Suprapubic skin (tissue), 4 donors: ENCODE measurements around the gene TMEM205. TPM values are rescaled to one million over a fixed set of nuclear protein-coding genes. Genes with fewer than 3 reads are reported as not detected.
"Not testable (repeated sequence)": the region's sequence is repeated elsewhere in the genome, so short reads cannot be mapped to it uniquely, and the experiment has no call there.

Experiments used
- DNase-seq, 2 donors: peaks; one replicate each; pipeline ENCODE4 v3.0.0-alpha.2; 2019; ENCODE audit warnings: low spot score in 2 of 2
- H3K27ac ChIP-seq: fragments of 200-600 bp; sonication (generic); one replicate; pipeline ENCODE4 v1.5.1; 2019
- H3K27me3 ChIP-seq: fragments of 200-600 bp; sonication (generic); one replicate; pipeline ENCODE4 v1.5.1; 2019
- H3K36me3 ChIP-seq: fragments of 200-600 bp; sonication (generic); one replicate; pipeline ENCODE4 v1.5.1; 2019
- H3K4me1 ChIP-seq: fragments of 200-600 bp; sonication (generic); one replicate; pipeline ENCODE4 v1.5.1; 2019
- H3K4me3 ChIP-seq: fragments of 200-600 bp; sonication (generic); one replicate; pipeline ENCODE4 v1.5.1; 2019; ENCODE audit warnings: mild to moderate bottlenecking
- H3K9me3 ChIP-seq: fragments of 200-600 bp; sonication (generic); one replicate; pipeline ENCODE4 v1.5.1; 2019
- EP300 ChIP-seq: sonication (generic); formaldehyde crosslinking; IDR thresholded peaks from one replicate; pipeline ENCODE4 v1.6.1; 2017; ENCODE audit warnings: antibody characterized with exemption
- POLR2A ChIP-seq, 2 donors: fragments of 450-650 bp; IDR thresholded peaks; one replicate each; pipeline ENCODE4 v1.6.1; 2017; ENCODE audit warnings: antibody characterized with exemption in 2 of 2, mild to moderate bottlenecking in 2 of 2, moderate library complexity in 2 of 2
- POLR2AphosphoS5 ChIP-seq, 3 donors: sonication (generic); formaldehyde crosslinking; IDR thresholded peaks; one replicate each; pipeline ENCODE4 v1.6.1; 2017; ENCODE audit warnings: antibody characterized with exemption in 3 of 3
- WGBS: methylation state at CpG from one replicate; pipeline ENCODE4 v1.1.5; 2018; 5-methylcytosine and 5-hydroxymethylcytosine counted together
- total RNA-seq, 4 donors: library from RNA; depleted of rRNA; stranded (reverse); fragments of >200 nt; gene quantifications; one replicate each; pipeline ENCODE4 v1.1.0, GENCODE V29; 2016
- TF ChIP-seq, protein P1 (sequence below), 2 donors: fragments of 200-600 bp in 1 of 2; fragments of 450-650 bp in 1 of 2; sonication (generic) in 1 of 2; IDR thresholded peaks; one replicate each; pipeline ENCODE4 v1.5.1; 2016 to 2019; ENCODE audit warnings: antibody characterized with exemption in 2 of 2, mild to moderate bottlenecking in 1 of 2, moderate library complexity in 1 of 2

Gene TMEM205
- total RNA-seq, 4 donors from 2014 or later: 202 to 245 (median 207) TPM

DNA sequence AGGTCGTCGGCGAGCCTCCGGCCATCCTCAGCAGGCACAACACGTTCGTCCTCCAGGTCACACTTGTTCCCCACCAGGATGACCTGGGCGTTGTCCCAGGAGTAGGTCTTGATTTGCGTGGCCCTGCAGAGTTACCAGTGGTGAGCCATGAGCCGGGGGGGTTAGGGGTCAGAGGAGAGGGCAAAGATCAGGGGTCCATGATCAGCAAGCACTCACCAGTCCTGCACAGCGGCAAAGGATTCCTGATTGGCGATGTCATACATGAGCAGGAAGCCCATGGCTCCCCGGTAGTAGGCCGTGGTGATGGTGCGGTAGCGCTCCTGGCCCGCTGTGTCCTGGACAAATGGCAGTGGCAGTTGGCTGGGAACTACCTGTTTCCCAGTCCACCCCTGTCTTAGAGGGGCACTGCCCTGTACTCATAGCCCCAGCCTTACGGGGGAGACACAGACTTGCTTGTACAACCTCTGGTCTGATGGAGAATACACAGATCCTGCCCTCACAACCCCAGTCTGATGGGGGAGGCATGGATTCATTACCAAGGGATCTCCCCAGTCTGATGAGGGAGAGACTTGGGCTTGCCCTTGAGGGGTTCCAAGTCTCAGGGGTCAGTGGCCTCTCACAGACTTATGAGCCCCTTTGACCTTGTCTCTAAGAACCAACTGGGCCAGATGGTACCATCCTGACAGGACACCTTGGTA lies 10.5 kb downstream of the TMEM205 start:
- Histone ChIP-seq H3K27ac (no peak overlapping the region), H3K36me3 (peaks cover 64% of the 10 kb centered on the region), H3K9me3 (no peaks in the 10 kb centered on the region), H3K27me3 (no peaks in the 10 kb centered on the region), H3K4me3 (no peak overlapping the region), H3K4me1 (peaks cover 22% of the 10 kb centered on the region)
- DNase-seq: no peak
- 96% methylated on average over 14 of the region's 17 CpGs for WGBS
- no peak for TF ChIP-seq EP300
- no peak for TF ChIP-seq POLR2AphosphoS5 (IDR thresholded peaks at IDR 0.05)
- TF ChIP-seq, protein P1, sequence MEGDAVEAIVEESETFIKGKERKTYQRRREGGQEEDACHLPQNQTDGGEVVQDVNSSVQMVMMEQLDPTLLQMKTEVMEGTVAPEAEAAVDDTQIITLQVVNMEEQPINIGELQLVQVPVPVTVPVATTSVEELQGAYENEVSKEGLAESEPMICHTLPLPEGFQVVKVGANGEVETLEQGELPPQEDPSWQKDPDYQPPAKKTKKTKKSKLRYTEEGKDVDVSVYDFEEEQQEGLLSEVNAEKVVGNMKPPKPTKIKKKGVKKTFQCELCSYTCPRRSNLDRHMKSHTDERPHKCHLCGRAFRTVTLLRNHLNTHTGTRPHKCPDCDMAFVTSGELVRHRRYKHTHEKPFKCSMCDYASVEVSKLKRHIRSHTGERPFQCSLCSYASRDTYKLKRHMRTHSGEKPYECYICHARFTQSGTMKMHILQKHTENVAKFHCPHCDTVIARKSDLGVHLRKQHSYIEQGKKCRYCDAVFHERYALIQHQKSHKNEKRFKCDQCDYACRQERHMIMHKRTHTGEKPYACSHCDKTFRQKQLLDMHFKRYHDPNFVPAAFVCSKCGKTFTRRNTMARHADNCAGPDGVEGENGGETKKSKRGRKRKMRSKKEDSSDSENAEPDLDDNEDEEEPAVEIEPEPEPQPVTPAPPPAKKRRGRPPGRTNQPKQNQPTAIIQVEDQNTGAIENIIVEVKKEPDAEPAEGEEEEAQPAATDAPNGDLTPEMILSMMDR (IDR thresholded peaks at IDR 0.05): no peak
- no peak for TF ChIP-seq POLR2A (IDR thresholded peaks at IDR 0.05)

DNA sequence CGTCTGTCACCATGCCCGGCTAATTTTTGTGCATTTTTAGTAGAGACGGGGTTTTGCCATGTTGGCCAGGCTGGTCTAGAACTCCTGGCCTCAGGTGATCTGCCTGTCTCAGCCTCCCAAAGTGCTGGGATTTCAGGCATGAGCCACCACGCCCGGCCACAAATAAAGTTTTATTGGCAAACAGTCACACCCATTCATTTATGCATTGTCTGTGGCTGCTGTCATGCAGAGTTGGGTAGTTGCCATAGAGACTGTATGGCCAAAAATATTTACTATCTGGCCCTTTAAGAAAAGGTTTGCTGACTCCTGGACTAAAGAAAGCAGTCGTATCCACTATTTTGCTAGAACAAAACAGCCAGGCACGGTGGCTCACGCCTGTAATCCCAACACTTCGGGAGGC lies 12.2 kb downstream of the TMEM205 start:
- H3K36me3 ChIP-seq: peaks cover 81% of the 10 kb centered on the region
- H3K27ac ChIP-seq, H3K9me3 ChIP-seq, H3K27me3 ChIP-seq, DNase-seq, H3K4me3 ChIP-seq: not testable (repeated sequence)
- peaks cover 14% of the 10 kb centered on the region for H3K4me1 ChIP-seq
- WGBS: 90% methylated on average over 9 of the region's 9 CpGs

DNA sequence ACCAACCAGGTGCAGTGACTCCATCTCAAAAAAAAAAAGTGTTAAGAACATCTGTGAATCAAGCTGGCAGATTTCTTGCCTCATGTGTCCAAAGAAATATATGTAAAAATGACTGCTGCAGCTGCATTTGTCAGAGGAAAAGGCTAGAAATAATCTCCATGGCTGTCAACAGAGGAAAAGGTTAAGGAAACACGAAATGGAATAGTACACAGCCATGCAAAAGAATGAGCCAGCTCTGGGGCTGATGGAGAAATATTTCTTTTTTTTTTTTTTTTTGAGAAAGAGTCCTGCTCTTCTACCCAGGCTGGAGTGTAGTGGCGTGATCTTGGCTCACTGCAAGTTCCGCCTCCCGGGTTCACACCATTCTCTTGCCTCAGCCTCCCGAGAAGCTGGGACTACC lies 13.2 kb downstream of the TMEM205 start:
- Histone ChIP-seq H3K9me3 (no peaks in the 10 kb centered on the region), H3K36me3 (peaks cover 90% of the 10 kb centered on the region), H3K27me3 (no peaks in the 10 kb centered on the region), H3K4me1 (peaks cover 4% of the 10 kb centered on the region), H3K4me3 (no peak overlapping the region), H3K27ac (no peak overlapping the region)
- no peak for TF ChIP-seq EP300
- TF ChIP-seq POLR2AphosphoS5 (IDR thresholded peaks at IDR 0.05): no peak
- TF ChIP-seq, protein P1 (IDR thresholded peaks at IDR 0.05): no peak
- TF ChIP-seq POLR2A (IDR thresholded peaks at IDR 0.05): no peak
- DNase-seq: no peak
- 92% methylated on average over 5 of the region's 5 CpGs for WGBS

DNA sequence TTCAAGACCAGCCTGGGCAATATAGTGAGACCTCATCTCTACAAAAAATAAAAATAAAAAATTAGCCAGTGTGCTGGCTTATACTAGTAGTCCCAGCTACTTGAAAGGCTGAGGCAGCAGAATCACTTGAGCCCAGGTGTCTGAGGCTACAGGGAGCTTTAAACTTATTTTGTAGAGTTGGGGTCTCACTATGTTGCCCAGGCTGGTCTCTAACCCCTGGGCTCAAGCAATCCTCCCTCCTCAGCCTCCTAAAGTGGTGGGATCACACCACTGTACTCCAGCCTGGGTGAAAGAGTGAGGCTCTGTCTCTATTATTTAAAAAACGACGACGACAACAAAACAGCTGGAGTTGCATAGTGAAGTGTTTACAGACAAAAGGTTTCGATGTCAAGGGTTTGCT lies 14.6 kb downstream of the TMEM205 start:
- Histone ChIP-seq H3K4me3 (no peak overlapping the region), H3K27ac (no peak overlapping the region), H3K36me3 (peaks cover 98% of the 10 kb centered on the region), H3K27me3 (no peaks in the 10 kb centered on the region), H3K9me3 (no peaks in the 10 kb centered on the region), H3K4me1 (no peaks in the 10 kb centered on the region)
- DNase-seq: no peak
- TF ChIP-seq EP300 (no peak), POLR2A (IDR thresholded peaks at IDR 0.05) (no peak), POLR2AphosphoS5 (IDR thresholded peaks at IDR 0.05) (no peak)
- TF ChIP-seq, protein P1 (IDR thresholded peaks at IDR 0.05): no peak
- WGBS: 78% methylated on average over 4 of the region's 4 CpGs

DNA sequence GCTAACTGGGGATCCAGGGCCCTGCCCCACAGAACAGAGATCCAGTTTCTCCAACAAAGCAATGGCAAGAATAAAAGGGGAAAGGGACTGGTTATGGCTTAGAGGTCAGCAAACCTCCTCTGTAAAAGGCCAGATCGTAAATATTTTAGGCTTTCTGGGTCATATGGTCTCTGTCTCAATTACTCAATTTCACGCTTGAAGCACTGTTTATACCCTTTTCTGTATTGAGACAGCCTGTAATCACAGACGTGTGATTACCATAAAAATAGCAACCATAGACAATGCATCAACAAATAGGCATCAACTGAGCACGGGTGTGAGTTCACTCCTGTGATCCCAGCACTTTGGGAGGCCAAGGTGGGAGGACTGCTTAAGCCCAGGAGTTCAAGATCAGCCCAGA lies 15.9 kb downstream of the TMEM205 start:
- H3K4me3 ChIP-seq: no peak overlapping the region
- 81% methylated on average over 4 of the region's 4 CpGs for WGBS
- H3K27me3 ChIP-seq: no peaks in the 10 kb centered on the region
- H3K4me1 ChIP-seq: peaks cover 8% of the 10 kb centered on the region
- H3K36me3 ChIP-seq: peaks cover 96% of the 10 kb centered on the region
- TF ChIP-seq POLR2AphosphoS5 (IDR thresholded peaks at IDR 0.05): no peak
- no peak for TF ChIP-seq EP300
- TF ChIP-seq, protein P1 (IDR thresholded peaks at IDR 0.05): no peak
- no peak for TF ChIP-seq POLR2A (IDR thresholded peaks at IDR 0.05)
- H3K27ac ChIP-seq: no peak overlapping the region
- DNase-seq: no peak
- H3K9me3 ChIP-seq: no peaks in the 10 kb centered on the region

DNA sequence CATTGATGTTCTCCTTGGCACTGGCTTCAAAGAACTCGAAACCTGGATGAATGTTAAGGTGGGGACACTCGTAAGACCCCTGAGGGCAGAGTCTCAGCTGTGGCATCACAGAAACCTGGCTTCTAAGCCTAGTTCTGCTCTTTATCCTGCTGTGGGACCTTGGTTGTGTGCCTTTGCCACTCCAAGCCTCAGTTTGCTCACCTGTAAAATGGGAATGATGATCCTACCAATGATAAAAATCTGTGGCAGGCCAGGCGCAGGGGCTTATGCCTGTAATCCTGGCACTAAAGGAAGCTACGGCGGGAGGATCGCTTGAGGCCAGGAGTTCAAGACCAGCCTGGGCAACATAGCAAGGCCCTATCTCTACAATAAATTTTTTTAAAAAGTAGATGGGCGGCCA lies 20.5 kb downstream of the TMEM205 start:
- H3K27ac ChIP-seq: no peak overlapping the region
- peaks cover 47% of the 10 kb centered on the region for H3K4me1 ChIP-seq
- H3K4me3 ChIP-seq: no peak overlapping the region
- no peak for DNase-seq
- no peaks in the 10 kb centered on the region for H3K27me3 ChIP-seq
- no peaks in the 10 kb centered on the region for H3K9me3 ChIP-seq
- TF ChIP-seq POLR2A (IDR thresholded peaks at IDR 0.05): no peak
- TF ChIP-seq EP300: no peak
- no peak for TF ChIP-seq POLR2AphosphoS5 (IDR thresholded peaks at IDR 0.05)
- TF ChIP-seq, protein P1 (IDR thresholded peaks at IDR 0.05): no peak
- peaks cover 54% of the 10 kb centered on the region for H3K36me3 ChIP-seq
- WGBS: 93% methylated on average over 7 of the region's 7 CpGs
